ENCODE data around the gene TRPV5.

The TRPV5 gene

GRCh38 chr7:142908290-142908689 lies 25.3 kb downstream of the TRPV5 start:
- ATAC-seq (ENCODE audit: low read depth): no peak

DNA sequence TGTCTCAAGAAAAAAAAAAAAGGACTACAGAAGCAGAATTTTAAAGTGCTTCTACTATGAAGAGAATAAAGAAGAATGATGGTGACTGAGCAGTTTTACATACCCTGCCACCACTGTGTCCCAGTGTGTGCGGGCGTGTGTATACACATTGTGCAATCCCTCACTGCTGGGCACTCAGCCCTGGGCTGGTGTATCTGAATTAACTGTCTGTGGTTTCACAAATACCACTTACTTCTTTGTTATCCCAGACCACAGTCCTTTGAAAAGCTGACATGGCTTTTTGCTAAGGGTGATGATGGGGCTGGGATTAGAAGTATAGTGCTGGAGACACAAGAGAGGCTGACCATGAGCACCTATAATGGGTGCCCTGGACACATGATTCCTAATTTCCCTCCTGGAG lies 26.9 kb downstream of the TRPV5 start:
- H3K27me3 ChIP-seq (ENCODE audit: insufficient read depth, poor library complexity, severe bottlenecking): no peaks in the 10 kb centered on the region
- TF ChIP-seq, protein P1, sequence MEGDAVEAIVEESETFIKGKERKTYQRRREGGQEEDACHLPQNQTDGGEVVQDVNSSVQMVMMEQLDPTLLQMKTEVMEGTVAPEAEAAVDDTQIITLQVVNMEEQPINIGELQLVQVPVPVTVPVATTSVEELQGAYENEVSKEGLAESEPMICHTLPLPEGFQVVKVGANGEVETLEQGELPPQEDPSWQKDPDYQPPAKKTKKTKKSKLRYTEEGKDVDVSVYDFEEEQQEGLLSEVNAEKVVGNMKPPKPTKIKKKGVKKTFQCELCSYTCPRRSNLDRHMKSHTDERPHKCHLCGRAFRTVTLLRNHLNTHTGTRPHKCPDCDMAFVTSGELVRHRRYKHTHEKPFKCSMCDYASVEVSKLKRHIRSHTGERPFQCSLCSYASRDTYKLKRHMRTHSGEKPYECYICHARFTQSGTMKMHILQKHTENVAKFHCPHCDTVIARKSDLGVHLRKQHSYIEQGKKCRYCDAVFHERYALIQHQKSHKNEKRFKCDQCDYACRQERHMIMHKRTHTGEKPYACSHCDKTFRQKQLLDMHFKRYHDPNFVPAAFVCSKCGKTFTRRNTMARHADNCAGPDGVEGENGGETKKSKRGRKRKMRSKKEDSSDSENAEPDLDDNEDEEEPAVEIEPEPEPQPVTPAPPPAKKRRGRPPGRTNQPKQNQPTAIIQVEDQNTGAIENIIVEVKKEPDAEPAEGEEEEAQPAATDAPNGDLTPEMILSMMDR (IDR thresholded peaks at IDR 0.05; ENCODE audit: poor library complexity, severe bottlenecking): no peak
- ATAC-seq (ENCODE audit: low read depth) (no peak), DNase-seq (ENCODE audit: low spot score) (no peak)
- no peaks in the 10 kb centered on the region for H3K4me1 ChIP-seq (ENCODE audit: insufficient read depth, poor library complexity, severe bottlenecking)
- no peak overlapping the region for H3K4me3 ChIP-seq (ENCODE audit: severe bottlenecking)
- H3K27ac ChIP-seq (ENCODE audit: poor library complexity, severe bottlenecking): no peak overlapping the region
- peaks cover 5% of the 10 kb centered on the region for H3K9me3 ChIP-seq (ENCODE audit: severe bottlenecking)
- H3K36me3 ChIP-seq (ENCODE audit: low read depth): no peaks in the 10 kb centered on the region

More at GRCh38 chr7:142908290-142908689, 25.3 kb downstream of the TRPV5 start:
- Histone ChIP-seq H3K27me3 (ENCODE audit: insufficient read depth, poor library complexity, severe bottlenecking) (no peaks in the 10 kb centered on the region), H3K4me3 (ENCODE audit: severe bottlenecking) (no peak overlapping the region), H3K4me1 (ENCODE audit: insufficient read depth, poor library complexity, severe bottlenecking) (no peaks in the 10 kb centered on the region), H3K9me3 (ENCODE audit: severe bottlenecking) (peaks cover 5% of the 10 kb centered on the region), H3K27ac (ENCODE audit: poor library complexity, severe bottlenecking) (no peak overlapping the region), H3K36me3 (ENCODE audit: low read depth) (no peaks in the 10 kb centered on the region)
- TF ChIP-seq, protein P1 (IDR thresholded peaks at IDR 0.05; ENCODE audit: poor library complexity, severe bottlenecking): no peak
- no peak for DNase-seq (ENCODE audit: low spot score)

DNA sequence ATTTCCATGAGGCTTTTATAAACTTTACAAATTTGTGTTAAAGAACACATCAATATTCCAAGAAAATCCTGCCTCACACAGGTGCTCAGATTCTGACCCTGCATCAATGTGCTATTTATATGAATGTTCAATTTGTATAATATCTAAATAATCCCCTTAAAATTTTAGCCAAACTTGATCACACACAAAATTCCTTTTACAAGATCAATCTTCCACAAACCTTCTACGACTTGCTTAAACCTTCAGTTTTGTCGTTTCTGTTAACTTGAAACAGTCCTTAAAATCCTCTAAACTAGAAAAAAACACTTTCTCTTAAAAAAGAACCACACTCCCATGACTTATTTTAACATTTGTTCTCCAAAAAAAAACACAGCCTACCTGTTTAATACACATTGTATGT lies 27.8 kb downstream of the TRPV5 start:
- TF ChIP-seq, protein P1 (IDR thresholded peaks at IDR 0.05; ENCODE audit: poor library complexity, severe bottlenecking): no peak
- Histone ChIP-seq H3K27ac (ENCODE audit: poor library complexity, severe bottlenecking) (no peak overlapping the region), H3K4me3 (ENCODE audit: severe bottlenecking) (no peak overlapping the region), H3K4me1 (ENCODE audit: insufficient read depth, poor library complexity, severe bottlenecking) (no peaks in the 10 kb centered on the region), H3K36me3 (ENCODE audit: low read depth) (no peaks in the 10 kb centered on the region), H3K27me3 (ENCODE audit: insufficient read depth, poor library complexity, severe bottlenecking) (no peaks in the 10 kb centered on the region), H3K9me3 (ENCODE audit: severe bottlenecking) (peaks cover 5% of the 10 kb centered on the region)
- DNase-seq (ENCODE audit: low spot score): no peak
- no peak for ATAC-seq (ENCODE audit: low read depth)

DNA sequence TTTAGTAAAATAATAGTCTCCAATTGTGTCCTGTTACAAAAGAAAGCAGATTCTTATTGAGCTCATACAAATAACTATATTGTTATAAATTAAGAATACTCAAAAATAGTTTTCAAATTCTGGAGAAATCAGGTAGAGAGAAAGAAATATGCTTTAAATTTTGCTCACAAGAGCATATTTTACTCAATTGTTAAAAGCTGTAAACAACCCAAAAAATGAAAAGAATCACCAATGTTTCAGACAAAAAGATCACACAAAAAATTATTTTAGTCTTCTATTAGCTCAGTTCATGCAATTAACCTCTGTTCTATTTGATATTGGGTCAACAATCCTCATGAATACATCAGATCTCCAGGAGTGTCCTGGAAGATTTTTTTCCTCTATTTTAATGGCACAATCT lies 29.4 kb downstream of the TRPV5 start:
- TF ChIP-seq, protein P1 (IDR thresholded peaks at IDR 0.05; ENCODE audit: poor library complexity, severe bottlenecking): no peak
- DNase-seq (ENCODE audit: low spot score): no peak

GRCh38 chr7:142901426-142902259 lies 31.9 kb downstream of the TRPV5 start:
- Histone ChIP-seq H3K27ac (ENCODE audit: poor library complexity, severe bottlenecking) (no peak overlapping the region), H3K9me3 (ENCODE audit: severe bottlenecking) (peaks cover 3% of the 10 kb centered on the region), H3K4me1 (ENCODE audit: insufficient read depth, poor library complexity, severe bottlenecking) (no peaks in the 10 kb centered on the region), H3K36me3 (ENCODE audit: low read depth) (no peaks in the 10 kb centered on the region), H3K27me3 (ENCODE audit: insufficient read depth, poor library complexity, severe bottlenecking) (no peaks in the 10 kb centered on the region), H3K4me3 (ENCODE audit: severe bottlenecking) (no peak overlapping the region)
- TF ChIP-seq, protein P1 (IDR thresholded peaks at IDR 0.05; ENCODE audit: poor library complexity, severe bottlenecking): no peak
- no peak for DNase-seq (ENCODE audit: low spot score)
- no peak for ATAC-seq (ENCODE audit: low read depth)

More for the DNA sequence above, 29.4 kb downstream of the TRPV5 start:
- Histone ChIP-seq H3K4me3 (ENCODE audit: severe bottlenecking) (no peak overlapping the region), H3K27ac (ENCODE audit: poor library complexity, severe bottlenecking) (no peak overlapping the region), H3K36me3 (ENCODE audit: low read depth) (no peaks in the 10 kb centered on the region), H3K27me3 (ENCODE audit: insufficient read depth, poor library complexity, severe bottlenecking) (no peaks in the 10 kb centered on the region), H3K4me1 (ENCODE audit: insufficient read depth, poor library complexity, severe bottlenecking) (no peaks in the 10 kb centered on the region), H3K9me3 (ENCODE audit: severe bottlenecking) (peaks cover 5% of the 10 kb centered on the region)
- ATAC-seq (ENCODE audit: low read depth): no peak

Measured in RWPE2 (cell line).